K562 (cell line): Measurements from ENCODE around the gene PSD4. TPM values are rescaled to one million over a fixed set of nuclear protein-coding genes. Genes with fewer than 3 reads are reported as not detected.

Source experiments
- ATF1 ChIP-seq, 2 experiments: fragments of 450-650 bp in 1 of 2; IDR thresholded peaks; 2 replicates each; pipeline ENCODE4 v1.6.1; 2016; ENCODE audit warnings: missing compliant biosample characterization in 1 of 2, missing genetic modification characterization in 1 of 2
- ELF2 ChIP-seq: fragments of 250-450 bp; sonication (Bioruptor Pico); IDR thresholded peaks from 2 replicates; pipeline ENCODE4 v1.5.0; 2021; ENCODE audit warnings: mild to moderate bottlenecking
- EP300 ChIP-seq: IDR thresholded peaks from 2 replicates; pipeline ENCODE4 v1.6.1; 2012; ENCODE audit warnings: low read length, improper control_type of control experiment
- HCFC1 ChIP-seq: IDR thresholded peaks from 2 replicates; pipeline ENCODE4 v1.6.1; 2012; ENCODE audit warnings: low read depth, low read length, improper control_type of control experiment
- MYNN ChIP-seq, 2 experiments: sonication (generic); formaldehyde crosslinking in 1 of 2; IDR thresholded peaks; 2 replicates each; pipeline versions ENCODE4 v1.5.0 to v1.6.1; 2016 to 2020; ENCODE audit warnings: antibody characterized with exemption in 1 of 2, missing genetic modification reagents in 1 of 2
- NCOA1 ChIP-seq: fragments of 450-650 bp; IDR thresholded peaks from 2 replicates; pipeline ENCODE4 v1.6.1; 2016; ENCODE audit warnings: low read depth
- NCOR1 ChIP-seq: fragments of 450-650 bp; IDR thresholded peaks from 2 replicates; pipeline ENCODE4 v1.6.1; 2016; ENCODE audit warnings: mild to moderate bottlenecking, moderate library complexity
- RCOR1 ChIP-seq, 2 experiments: IDR thresholded peaks; 2 replicates each; pipeline ENCODE4 v1.6.1; 2012; ENCODE audit warnings: low read depth in 2 of 2, low read length in 2 of 2, borderline replicate concordance in 1 of 2, improper control_type of control experiment in 1 of 2
- SMAD1 ChIP-seq: fragments of 150-350 bp; IDR thresholded peaks from 2 replicates; pipeline ENCODE4 v1.6.1; 2014; ENCODE audit warnings: low read length, low read depth; ENCODE audit not compliant: partially characterized antibody
- SMARCA5 ChIP-seq: fragments of 450-650 bp; IDR thresholded peaks from 2 replicates; pipeline ENCODE4 v1.6.1; 2016
- TRIM28 ChIP-seq: fragments of 450-650 bp; IDR thresholded peaks from 2 replicates; pipeline ENCODE4 v1.6.1; 2017
- YY1 ChIP-seq, 3 experiments: IDR thresholded peaks; 2 replicates each; pipeline ENCODE4 v1.6.1; 2011; ENCODE audit warnings: low read length in 2 of 3, mild to moderate bottlenecking in 2 of 3, moderate library complexity in 2 of 3, borderline replicate concordance in 1 of 3, control low read depth in 1 of 3, low read depth in 1 of 3; ENCODE audit not compliant: insufficient read depth in 3 of 3, insufficient replicate concordance in 2 of 3, control insufficient read depth in 1 of 3, insufficient read length in 1 of 3; ENCODE audit errors: extremely low read depth in 1 of 3
- ZBTB7A ChIP-seq: IDR thresholded peaks from 2 replicates; pipeline ENCODE4 v1.6.1; 2011; ENCODE audit warnings: low read depth, mild to moderate bottlenecking, low read length, moderate library complexity, borderline replicate concordance; ENCODE audit not compliant: control insufficient read depth
- ZFX ChIP-seq: sonication (generic); formaldehyde crosslinking; IDR thresholded peaks from 2 replicates; pipeline ENCODE4 v1.8.0; 2022; ENCODE audit warnings: mild to moderate bottlenecking, missing genetic modification reagents, moderate library complexity
- ZNF232 ChIP-seq: sonication (generic); formaldehyde crosslinking; IDR thresholded peaks from 2 replicates; pipeline ENCODE4 v1.8.0; 2022; ENCODE audit warnings: mild to moderate bottlenecking, missing genetic modification reagents
- ZNF589 ChIP-seq: fragments of 200-800 bp; sonication (Bioruptor generic); IDR thresholded peaks from 2 replicates; pipeline ENCODE4 v1.6.1; 2016; ENCODE audit warnings: low read depth, missing genetic modification characterization, missing compliant biosample characterization
- polyA plus RNA-seq, 8 experiments: library from polyadenylated mRNA; depleted of rRNA in 4 of 8; stranded (reverse) in 5 of 8; unstranded in 3 of 8; fragments of >200 nt; fragmentation: Nextera tagmentation in 2 of 8; fragmentation: Illumina TruSeq in 1 of 8; extraction: Ambion mirVana in 2 of 8; extraction: Trizol in 1 of 8; gene quantifications; 2 replicates each; pipeline versions ENCODE4 v1.2.1 to v1.2.3, GENCODE V29; 2011 to 2014; ENCODE audit warnings: inconsistent platforms in 1 of 8, missing spikeins in 1 of 8
- total RNA-seq, 7 experiments: library from RNA; depleted of rRNA in 6 of 7; stranded (reverse); fragments of >200 nt in 6 of 7; fragmentation: Illumina TruSeq in 2 of 7; extraction: Trizol in 2 of 7; gene quantifications; 2 replicates each; pipeline versions ENCODE4 v1.2.1 to v1.2.3, GENCODE V29; 2011 to 2021; ENCODE audit warnings: low replicate concordance in 1 of 7
- TF ChIP-seq, protein P1 (sequence below), 2 experiments: fragments of 200-800 bp in 1 of 2; sonication (Bioruptor generic) in 1 of 2; sonication (generic) in 1 of 2; formaldehyde crosslinking in 1 of 2; IDR thresholded peaks in 1 of 2; conservative IDR thresholded peaks in 1 of 2; 2 replicates each; pipeline versions ENCODE4 v1.5.0 to v1.6.1; 2016 to 2020; ENCODE audit warnings: missing compliant biosample characterization in 1 of 2, missing genetic modification characterization in 1 of 2, missing genetic modification reagents in 1 of 2
- TF ChIP-seq, protein P2 (sequence below): sonication (generic); formaldehyde crosslinking; IDR thresholded peaks from 2 replicates; pipeline ENCODE4 v1.8.0; 2022; ENCODE audit warnings: missing genetic modification reagents, mild to moderate bottlenecking, moderate library complexity, borderline replicate concordance
- TF ChIP-seq, protein P3 (sequence below), 2 experiments: fragments of 450-650 bp; conservative IDR thresholded peaks; 2 replicates each; pipeline ENCODE4 v1.6.1; 2017; ENCODE audit warnings: mild to moderate bottlenecking in 2 of 2, moderate library complexity in 2 of 2
- TF ChIP-seq, protein P4 (sequence below): fragments of 200-800 bp; sonication (Bioruptor generic); IDR thresholded peaks from 2 replicates; pipeline ENCODE4 v1.6.1; 2017; ENCODE audit warnings: missing genetic modification characterization, missing compliant biosample characterization

The PSD4 gene
- total and polyA plus RNA-seq, 9 of the 15 experiments (the other 6 are each of a cell fraction or from before 2014, with no cell fraction given): 0.46 to 54.0 (median 20.8) TPM

DNA sequence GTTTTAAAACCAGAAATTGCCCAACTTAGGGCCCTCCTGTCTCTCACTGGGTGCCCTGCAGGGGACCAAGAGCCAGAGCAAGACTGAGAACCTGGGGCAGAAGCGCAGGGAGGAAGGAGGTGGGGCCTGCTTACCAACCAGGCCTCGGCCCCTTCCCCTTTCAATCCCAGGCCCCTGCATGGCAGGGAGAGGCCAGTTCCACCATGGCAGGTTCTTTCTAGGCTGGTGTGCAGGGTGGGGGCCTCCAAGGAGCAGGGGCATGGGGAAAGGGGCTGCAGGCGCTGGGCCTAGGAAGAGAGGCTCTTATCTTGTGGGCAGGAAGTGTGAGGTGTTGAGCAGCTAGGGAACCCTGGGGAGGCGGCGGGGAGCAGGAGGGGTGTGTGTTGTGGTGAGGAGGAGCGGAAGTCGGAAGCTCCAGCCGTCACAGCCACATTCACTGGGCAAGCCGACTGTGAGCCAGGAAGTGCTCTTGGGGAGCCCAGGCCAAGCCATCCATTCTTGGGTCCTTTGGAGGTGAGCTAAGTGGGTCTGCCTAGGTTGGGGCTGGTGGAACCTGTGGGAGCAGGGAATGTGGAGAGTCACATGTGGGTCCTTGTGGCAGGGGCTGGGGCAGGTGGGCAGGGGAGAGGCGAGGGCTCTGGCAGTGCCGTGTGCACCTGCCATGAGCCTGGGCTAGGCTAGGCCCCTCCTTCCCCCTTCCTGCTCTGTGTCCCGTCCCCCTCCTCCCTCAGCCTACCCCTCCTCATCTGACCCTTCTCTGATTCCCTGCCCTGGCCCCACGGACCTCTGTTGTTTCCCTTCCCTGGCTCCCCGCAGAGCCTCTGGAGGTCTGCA, at the start of gene PSD4 (continued):
- TF ChIP-seq, protein P1, sequence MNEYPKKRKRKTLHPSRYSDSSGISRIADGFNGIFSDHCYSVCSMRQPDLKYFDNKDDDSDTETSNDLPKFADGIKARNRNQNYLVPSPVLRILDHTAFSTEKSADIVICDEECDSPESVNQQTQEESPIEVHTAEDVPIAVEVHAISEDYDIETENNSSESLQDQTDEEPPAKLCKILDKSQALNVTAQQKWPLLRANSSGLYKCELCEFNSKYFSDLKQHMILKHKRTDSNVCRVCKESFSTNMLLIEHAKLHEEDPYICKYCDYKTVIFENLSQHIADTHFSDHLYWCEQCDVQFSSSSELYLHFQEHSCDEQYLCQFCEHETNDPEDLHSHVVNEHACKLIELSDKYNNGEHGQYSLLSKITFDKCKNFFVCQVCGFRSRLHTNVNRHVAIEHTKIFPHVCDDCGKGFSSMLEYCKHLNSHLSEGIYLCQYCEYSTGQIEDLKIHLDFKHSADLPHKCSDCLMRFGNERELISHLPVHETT (CRISPR knock-in tag; conservative IDR thresholded peaks at IDR 0.05 in 1 of 2, IDR thresholded peaks at IDR 0.05 in 1 of 2): peak in 1 of 2 experiments; percentile 65; a peak in 2 of 4 replicates
- TF ChIP-seq EP300 (peak; percentile 31; the same call in 1 of the 2 replicates), RCOR1 (IDR thresholded peaks at IDR 0.05; ENCODE audit: borderline replicate concordance in 1 of 2, low read depth in 2 of 2, low read length in 2 of 2) (peak in 1 of 2 experiments; percentile 47; a peak in 2 of 4 replicates), HCFC1 (peak; percentile 37), ZNF232 (CRISPR knock-in tag) (0 out of 2 replicates have a peak, but pooled peaks have one; percentile 41), YY1 (IDR thresholded peaks at IDR 0.05; ENCODE audit: borderline replicate concordance in 1 of 3, control insufficient read depth in 1 of 3, extremely low read depth in 1 of 3, insufficient read depth in 3 of 3, insufficient read length in 1 of 3, insufficient replicate concordance in 2 of 3, low read depth in 1 of 3, low read length in 2 of 3) (peak in 1 of 3 experiments; percentile 35), ATF1 (CRISPR knock-in tag; IDR thresholded peaks at IDR 0.05) (no peak), ATF1 (tag; IDR thresholded peaks at IDR 0.05) (peak; percentile 53; the same call in 1 of the 2 replicates), MYNN (IDR thresholded peaks at IDR 0.05) (peak; percentile 61; the same call in 1 of the 2 replicates), MYNN (CRISPR knock-in tag; IDR thresholded peaks at IDR 0.05) (no peak), ZFX (CRISPR knock-in tag) (peak; percentile 91), ZBTB7A (peak; percentile 86), NCOA1 (peak; percentile 30), SMAD1 (peak; percentile 26), ELF2 (CRISPR knock-in tag) (peak; percentile 48; the same call in 1 of the 2 replicates), NCOR1 (peak; percentile 39), TRIM28 (0 out of 2 replicates have a peak, but pooled peaks have one; percentile 33), SMARCA5 (no peak), ZNF589 (CRISPR knock-in tag) (peak; percentile 69)
- TF ChIP-seq, protein P2, sequence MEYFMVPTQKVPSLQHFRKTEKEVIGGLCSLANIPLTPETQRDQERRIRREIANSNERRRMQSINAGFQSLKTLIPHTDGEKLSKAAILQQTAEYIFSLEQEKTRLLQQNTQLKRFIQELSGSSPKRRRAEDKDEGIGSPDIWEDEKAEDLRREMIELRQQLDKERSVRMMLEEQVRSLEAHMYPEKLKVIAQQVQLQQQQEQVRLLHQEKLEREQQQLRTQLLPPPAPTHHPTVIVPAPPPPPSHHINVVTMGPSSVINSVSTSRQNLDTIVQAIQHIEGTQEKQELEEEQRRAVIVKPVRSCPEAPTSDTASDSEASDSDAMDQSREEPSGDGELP (CRISPR knock-in tag): peak; percentile 67; the same call in 1 of the 2 replicates
- TF ChIP-seq, protein P3, sequence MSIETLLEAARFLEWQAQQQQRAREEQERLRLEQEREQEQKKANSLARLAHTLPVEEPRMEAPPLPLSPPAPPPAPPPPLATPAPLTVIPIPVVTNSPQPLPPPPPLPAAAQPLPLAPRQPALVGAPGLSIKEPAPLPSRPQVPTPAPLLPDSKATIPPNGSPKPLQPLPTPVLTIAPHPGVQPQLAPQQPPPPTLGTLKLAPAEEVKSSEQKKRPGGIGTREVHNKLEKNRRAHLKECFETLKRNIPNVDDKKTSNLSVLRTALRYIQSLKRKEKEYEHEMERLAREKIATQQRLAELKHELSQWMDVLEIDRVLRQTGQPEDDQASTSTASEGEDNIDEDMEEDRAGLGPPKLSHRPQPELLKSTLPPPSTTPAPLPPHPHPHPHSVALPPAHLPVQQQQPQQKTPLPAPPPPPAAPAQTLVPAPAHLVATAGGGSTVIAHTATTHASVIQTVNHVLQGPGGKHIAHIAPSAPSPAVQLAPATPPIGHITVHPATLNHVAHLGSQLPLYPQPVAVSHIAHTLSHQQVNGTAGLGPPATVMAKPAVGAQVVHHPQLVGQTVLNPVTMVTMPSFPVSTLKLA (conservative IDR thresholded peaks at IDR 0.05): peak in 1 of 2 experiments; percentile 69; a peak in 2 of 4 replicates
- TF ChIP-seq, protein P4, sequence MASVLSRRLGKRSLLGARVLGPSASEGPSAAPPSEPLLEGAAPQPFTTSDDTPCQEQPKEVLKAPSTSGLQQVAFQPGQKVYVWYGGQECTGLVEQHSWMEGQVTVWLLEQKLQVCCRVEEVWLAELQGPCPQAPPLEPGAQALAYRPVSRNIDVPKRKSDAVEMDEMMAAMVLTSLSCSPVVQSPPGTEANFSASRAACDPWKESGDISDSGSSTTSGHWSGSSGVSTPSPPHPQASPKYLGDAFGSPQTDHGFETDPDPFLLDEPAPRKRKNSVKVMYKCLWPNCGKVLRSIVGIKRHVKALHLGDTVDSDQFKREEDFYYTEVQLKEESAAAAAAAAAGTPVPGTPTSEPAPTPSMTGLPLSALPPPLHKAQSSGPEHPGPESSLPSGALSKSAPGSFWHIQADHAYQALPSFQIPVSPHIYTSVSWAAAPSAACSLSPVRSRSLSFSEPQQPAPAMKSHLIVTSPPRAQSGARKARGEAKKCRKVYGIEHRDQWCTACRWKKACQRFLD: peak; percentile 80
